ENCODE results near the gene UBASH3B. TPM values are rescaled to one million over a fixed set of nuclear protein-coding genes. Genes with fewer than 3 reads are reported as not detected.
"Not testable (repeated sequence)": the region's sequence is repeated elsewhere in the genome, so short reads cannot be mapped to it uniquely, and the experiment has no call there.

Gene UBASH3B, protein sequence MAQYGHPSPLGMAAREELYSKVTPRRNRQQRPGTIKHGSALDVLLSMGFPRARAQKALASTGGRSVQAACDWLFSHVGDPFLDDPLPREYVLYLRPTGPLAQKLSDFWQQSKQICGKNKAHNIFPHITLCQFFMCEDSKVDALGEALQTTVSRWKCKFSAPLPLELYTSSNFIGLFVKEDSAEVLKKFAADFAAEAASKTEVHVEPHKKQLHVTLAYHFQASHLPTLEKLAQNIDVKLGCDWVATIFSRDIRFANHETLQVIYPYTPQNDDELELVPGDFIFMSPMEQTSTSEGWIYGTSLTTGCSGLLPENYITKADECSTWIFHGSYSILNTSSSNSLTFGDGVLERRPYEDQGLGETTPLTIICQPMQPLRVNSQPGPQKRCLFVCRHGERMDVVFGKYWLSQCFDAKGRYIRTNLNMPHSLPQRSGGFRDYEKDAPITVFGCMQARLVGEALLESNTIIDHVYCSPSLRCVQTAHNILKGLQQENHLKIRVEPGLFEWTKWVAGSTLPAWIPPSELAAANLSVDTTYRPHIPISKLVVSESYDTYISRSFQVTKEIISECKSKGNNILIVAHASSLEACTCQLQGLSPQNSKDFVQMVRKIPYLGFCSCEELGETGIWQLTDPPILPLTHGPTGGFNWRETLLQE
- total RNA-seq (1 to 10 TPM in 6 of 7 donors, under 1 TPM in 1; 0.92 to 5.9 (median 1.8) TPM), polyA plus RNA-seq (1 to 10 TPM in 1 of 2 donors, under 1 TPM in 1; 0.31 to 1.8 TPM)
- long read RNA-seq, donor 1, full-length matches to known transcripts: 1 of 1 reads
- long read RNA-seq, donor 1, partial matches to known transcripts: 0 of 1 reads
- long read RNA-seq, donor 1, other reads (novel, unspliced or antisense): 0 of 1 reads
- long read RNA-seq, donor 2: 0 reads
- long read RNA-seq, donor 3, full-length matches to known transcripts: 1 of 2 reads
- long read RNA-seq, donor 3, partial matches to known transcripts: 1 of 2 reads
- long read RNA-seq, donor 3, other reads (novel, unspliced or antisense): 0 of 2 reads

DNA sequence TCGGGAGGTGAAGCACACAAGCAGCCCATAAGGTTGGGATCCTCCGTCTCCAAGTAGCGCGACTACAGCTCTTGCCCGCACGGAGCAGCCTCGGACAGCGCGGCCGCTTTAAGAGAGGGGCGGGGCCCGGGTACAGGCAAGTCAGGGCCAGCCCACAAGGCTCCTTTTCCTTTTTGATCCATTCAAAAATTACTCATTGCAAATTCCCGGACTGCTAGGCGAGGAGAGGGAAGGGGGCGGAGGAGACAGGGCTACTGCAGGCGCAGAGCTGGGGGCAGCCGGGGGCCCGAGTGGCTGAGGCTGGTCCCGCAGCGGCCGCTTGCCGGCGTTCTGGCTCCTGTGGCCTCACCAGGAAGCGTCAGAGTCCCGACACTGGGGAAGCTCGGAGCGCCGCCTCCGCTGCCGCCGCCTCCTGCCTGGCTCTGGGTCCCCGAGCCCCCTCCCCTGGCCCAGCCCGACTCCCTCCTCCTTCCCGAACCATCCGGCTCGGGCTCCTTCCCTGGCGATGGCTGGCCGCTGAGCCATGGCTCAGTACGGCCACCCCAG is at the start of gene UBASH3B:
UBASH3B (plus strand) TSS at position 196 of the 546 bp plus-strand sequence; CDS start at position 524, 328 bp downstream.
- Histone ChIP-seq H3K27ac (peak within 1 kb of the TSS; percentile 51 to 81), H3K27me3 (no peaks in the 10 kb centered on the region), H3K4me3 (peak within 1 kb of the TSS; percentile 72), H3K4me1 (ENCODE audit: insufficient read depth) (peaks cover 4% of the 10 kb centered on the region), H3K36me3 (no peaks in the 10 kb centered on the region), H3K9me3 (no peaks in the 10 kb centered on the region)
- 0 to 1% (median 0%) methylated on average over 25 to 39 of the region's 39 CpGs for WGBS, 3 donors
- intact Hi-C loops (cut with DNase I): loop anchor here in 3 of 4 donors (10.0 kb wide), 1 partner anchor 119 kb away; no protein-coding TSS in a partner anchor
- TF ChIP-seq POLR2A (IDR thresholded peaks at IDR 0.05) (no peak), EP300 (IDR thresholded peaks at IDR 0.05) (no peak)
- TF ChIP-seq, protein P1, sequence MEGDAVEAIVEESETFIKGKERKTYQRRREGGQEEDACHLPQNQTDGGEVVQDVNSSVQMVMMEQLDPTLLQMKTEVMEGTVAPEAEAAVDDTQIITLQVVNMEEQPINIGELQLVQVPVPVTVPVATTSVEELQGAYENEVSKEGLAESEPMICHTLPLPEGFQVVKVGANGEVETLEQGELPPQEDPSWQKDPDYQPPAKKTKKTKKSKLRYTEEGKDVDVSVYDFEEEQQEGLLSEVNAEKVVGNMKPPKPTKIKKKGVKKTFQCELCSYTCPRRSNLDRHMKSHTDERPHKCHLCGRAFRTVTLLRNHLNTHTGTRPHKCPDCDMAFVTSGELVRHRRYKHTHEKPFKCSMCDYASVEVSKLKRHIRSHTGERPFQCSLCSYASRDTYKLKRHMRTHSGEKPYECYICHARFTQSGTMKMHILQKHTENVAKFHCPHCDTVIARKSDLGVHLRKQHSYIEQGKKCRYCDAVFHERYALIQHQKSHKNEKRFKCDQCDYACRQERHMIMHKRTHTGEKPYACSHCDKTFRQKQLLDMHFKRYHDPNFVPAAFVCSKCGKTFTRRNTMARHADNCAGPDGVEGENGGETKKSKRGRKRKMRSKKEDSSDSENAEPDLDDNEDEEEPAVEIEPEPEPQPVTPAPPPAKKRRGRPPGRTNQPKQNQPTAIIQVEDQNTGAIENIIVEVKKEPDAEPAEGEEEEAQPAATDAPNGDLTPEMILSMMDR (IDR thresholded peaks at IDR 0.05): no peak
- DNase-seq: peak; percentile 47 to 69 (median 62)

DNA sequence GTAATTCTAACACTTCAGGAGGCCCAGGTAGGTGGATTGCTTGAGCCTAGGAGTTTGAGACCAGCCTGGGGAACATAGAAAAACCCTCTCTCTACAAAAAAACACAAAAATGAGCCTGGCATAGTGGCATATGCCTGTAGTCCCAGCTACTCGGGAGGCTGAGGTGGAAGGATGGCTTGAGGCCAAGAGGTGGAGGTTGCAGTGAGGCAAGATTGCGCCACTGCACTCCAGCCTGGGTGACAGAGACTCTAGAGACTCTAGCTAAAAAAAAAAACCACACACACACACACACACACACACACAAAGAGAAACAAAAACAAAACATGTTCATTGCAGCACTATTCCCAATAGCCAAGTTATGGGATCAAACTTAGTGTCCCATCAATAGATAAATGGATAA is 48.4 kb upstream of the UBASH3B start:
- H3K9me3 ChIP-seq; H3K27me3 ChIP-seq; H3K27ac ChIP-seq; H3K4me3 ChIP-seq; intact Hi-C loops (cut with DNase I); H3K36me3 ChIP-seq; DNase-seq; H3K4me1 ChIP-seq (ENCODE audit: insufficient read depth): not testable (repeated sequence)
- 57 to 83% (median 64%) methylated on average over 2 of the region's 2 CpGs for WGBS, 3 donors

DNA sequence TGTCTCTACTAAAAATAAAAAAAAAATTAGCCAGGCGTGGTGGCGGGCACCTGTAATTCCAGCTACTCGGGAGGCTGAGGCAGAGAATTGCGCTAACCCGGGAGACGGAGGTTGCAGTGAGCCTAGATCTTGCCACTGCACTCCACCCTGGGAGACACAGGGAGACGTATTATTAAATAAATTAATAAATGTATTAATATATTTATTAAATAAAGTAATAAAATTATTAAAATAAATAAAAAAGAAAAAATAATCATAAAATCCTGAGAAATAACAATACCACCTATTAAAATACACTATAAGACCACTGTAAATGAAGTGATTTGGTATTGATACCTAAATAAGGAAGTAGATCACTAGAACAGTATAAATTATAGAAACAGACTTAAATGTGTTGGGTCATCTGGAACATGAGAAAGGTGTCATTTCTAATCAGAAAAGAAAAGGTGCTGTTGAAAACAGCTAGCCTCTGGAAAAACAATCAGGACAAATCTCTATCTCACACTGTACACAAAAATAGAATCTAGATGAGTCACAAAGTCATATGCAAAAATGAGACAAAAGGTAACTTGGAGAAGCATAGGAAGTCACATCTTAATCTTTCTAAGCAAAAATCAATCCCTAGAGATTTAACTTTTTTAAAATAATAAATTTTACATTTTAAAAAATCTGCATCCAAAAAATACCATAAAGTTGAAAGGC is 43.2 kb upstream of the UBASH3B start:
- no peaks in the 10 kb centered on the region for H3K36me3 ChIP-seq
- intact Hi-C loops (cut with DNase I): no loop called here
- H3K4me1 ChIP-seq (ENCODE audit: insufficient read depth): no peaks in the 10 kb centered on the region
- H3K27ac ChIP-seq: no peak overlapping the region
- no peak for DNase-seq
- H3K27me3 ChIP-seq: no peaks in the 10 kb centered on the region
- no peak overlapping the region for H3K4me3 ChIP-seq
- TF ChIP-seq EP300 (IDR thresholded peaks at IDR 0.05): no peak
- TF ChIP-seq, protein P1 (IDR thresholded peaks at IDR 0.05): no peak
- TF ChIP-seq POLR2A (IDR thresholded peaks at IDR 0.05): no peak
- WGBS, 3 donors: 92 to 96% (median 94%) methylated on average over 7 of the region's 7 CpGs
- no peaks in the 10 kb centered on the region for H3K9me3 ChIP-seq

DNA sequence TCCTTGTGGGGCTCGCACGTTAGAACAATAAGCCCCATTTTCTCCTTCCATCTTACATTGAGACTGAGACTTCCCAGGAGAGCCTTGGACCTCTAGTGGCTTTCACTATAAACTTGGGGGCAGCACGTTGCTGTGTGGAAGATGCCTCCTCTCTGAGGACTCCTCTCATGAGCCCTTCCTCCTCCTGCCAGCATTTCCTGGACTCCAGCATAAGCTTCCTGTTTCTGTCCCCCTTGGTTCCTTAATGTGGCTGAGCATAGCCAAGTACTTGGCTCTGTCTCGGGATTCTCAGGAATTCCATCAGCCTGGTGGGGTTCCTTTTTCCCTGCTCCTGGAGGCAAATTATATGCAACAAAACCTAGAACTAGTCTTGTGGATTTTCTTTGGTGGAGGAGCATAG is 38.8 kb upstream of the UBASH3B start:
- Histone ChIP-seq H3K4me1 (ENCODE audit: insufficient read depth) (no peaks in the 10 kb centered on the region), H3K9me3 (no peaks in the 10 kb centered on the region), H3K36me3 (no peaks in the 10 kb centered on the region), H3K27ac (no peak overlapping the region), H3K27me3 (no peaks in the 10 kb centered on the region), H3K4me3 (no peak overlapping the region)
- 51 to 62% (median 55%) methylated on average over 4 of the region's 4 CpGs for WGBS, 3 donors
- no peak for DNase-seq
- intact Hi-C loops (cut with DNase I): no loop called here
- TF ChIP-seq, protein P1 (IDR thresholded peaks at IDR 0.05): no peak
- TF ChIP-seq POLR2A (IDR thresholded peaks at IDR 0.05) (no peak), EP300 (IDR thresholded peaks at IDR 0.05) (no peak)
